ENCODE measurements around the gene ARMC5. TPM values are rescaled to one million over a fixed set of nuclear protein-coding genes. Genes with fewer than 3 reads are reported as not detected.

ARMC5 gene
- total and polyA plus RNA-seq, 9 of the 15 experiments (the other 6 are each of a cell fraction or from before 2014, with no cell fraction given) = 0.11 to 13.5 (median 2.1) TPM

- TF ChIP-seq CUX1 (CRISPR knock-in tag; IDR thresholded peaks at IDR 0.05) = no peak
- TF ChIP-seq CHD7 (IDR thresholded peaks at IDR 0.05; ENCODE audit: low read depth, low read length) = no peak
- TF ChIP-seq RCOR1 (IDR thresholded peaks at IDR 0.05; ENCODE audit: borderline replicate concordance in 1 of 2, low read depth in 2 of 2, low read length in 2 of 2) = no peak
- no peak for TF ChIP-seq DNMT1 (IDR thresholded peaks at IDR 0.05)
- TF ChIP-seq SAFB (IDR thresholded peaks at IDR 0.05; ENCODE audit: borderline replicate concordance, low read depth, low read length) = no peak
- TF ChIP-seq SRF (CRISPR knock-in tag; IDR thresholded peaks at IDR 0.05) = no peak
- TF ChIP-seq ZC3H11A (IDR thresholded peaks at IDR 0.05; ENCODE audit: low read depth, low read length) = no peak
- TF ChIP-seq GATAD2B (IDR thresholded peaks at IDR 0.05; ENCODE audit: borderline replicate concordance) = no peak
- TF ChIP-seq MTA3 (IDR thresholded peaks at IDR 0.05; ENCODE audit: borderline replicate concordance) = no peak
- TF ChIP-seq SOX6 (IDR thresholded peaks at IDR 0.05) = no peak
Measured at GRCh38 chr16:31476303-31477219, 17.3 kb downstream of the ARMC5 start (continued).
